ENCODE data around the gene FNDC8.

The FNDC8 gene

GRCh38 chr17:35101725-35102124 is 19.7 kb upstream of the FNDC8 start:
- no peak for TF ChIP-seq POLR2AphosphoS5 (IDR thresholded peaks at IDR 0.05; ENCODE audit: low read depth, low read length)
- TF ChIP-seq SIN3A (IDR thresholded peaks at IDR 0.05; ENCODE audit: borderline replicate concordance, insufficient read depth, low read length), result no peak
- no peak for TF ChIP-seq FOXP2 (optimal IDR thresholded peaks at IDR 0.05; ENCODE audit: borderline replicate concordance, extremely low read depth, extremely low read length, insufficient read depth)
- TF ChIP-seq REST (IDR thresholded peaks at IDR 0.05; ENCODE audit: insufficient read depth in 1 of 2, low read depth in 2 of 2, low read length in 2 of 2), result no peak
- TF ChIP-seq TAF1 (IDR thresholded peaks at IDR 0.05; ENCODE audit: borderline replicate concordance, insufficient read depth, low read length), result no peak

GRCh38 chr17:35103271-35103670 is 18.1 kb upstream of the FNDC8 start:
- TF ChIP-seq TAF1 (IDR thresholded peaks at IDR 0.05; ENCODE audit: borderline replicate concordance, insufficient read depth, low read length) (no peak), SIN3A (IDR thresholded peaks at IDR 0.05; ENCODE audit: borderline replicate concordance, insufficient read depth, low read length) (no peak), POLR2AphosphoS5 (IDR thresholded peaks at IDR 0.05; ENCODE audit: low read depth, low read length) (no peak), FOXP2 (optimal IDR thresholded peaks at IDR 0.05; ENCODE audit: borderline replicate concordance, extremely low read depth, extremely low read length, insufficient read depth) (no peak), REST (IDR thresholded peaks at IDR 0.05; ENCODE audit: insufficient read depth in 1 of 2, low read depth in 2 of 2, low read length in 2 of 2) (no peak)

DNA sequence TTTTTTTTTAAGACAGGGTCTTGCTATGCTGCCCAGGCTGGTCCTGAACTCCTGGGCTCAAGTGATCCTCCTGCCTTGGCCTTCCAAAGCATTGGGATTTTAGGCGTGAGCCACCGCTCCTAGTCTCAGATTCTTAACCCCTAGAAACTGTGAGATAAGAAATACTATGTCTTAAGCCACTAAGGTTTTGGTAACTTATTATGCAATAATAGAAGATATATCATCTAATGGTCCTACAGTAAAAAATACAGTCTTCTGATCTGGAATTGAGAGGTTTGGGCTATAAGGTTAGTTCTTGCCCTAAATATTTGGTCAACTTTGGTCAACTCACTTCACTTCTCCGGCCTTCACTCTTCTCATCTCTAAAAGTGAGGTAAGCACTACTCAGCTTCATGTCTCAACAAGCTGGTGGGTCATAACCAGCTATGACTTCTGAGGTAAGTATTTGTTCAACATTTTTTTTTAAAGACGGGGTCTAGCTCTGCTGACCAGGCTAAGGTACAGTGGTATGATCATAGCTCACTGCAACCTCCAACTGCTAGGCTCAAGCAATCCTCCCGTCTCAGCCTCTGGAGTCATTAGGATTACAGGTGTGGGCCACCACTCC is 16.5 kb upstream of the FNDC8 start:
- TF ChIP-seq SIN3A (IDR thresholded peaks at IDR 0.05; ENCODE audit: borderline replicate concordance, insufficient read depth, low read length) (no peak), REST (IDR thresholded peaks at IDR 0.05; ENCODE audit: insufficient read depth in 1 of 2, low read depth in 2 of 2, low read length in 2 of 2) (no peak), POLR2AphosphoS5 (IDR thresholded peaks at IDR 0.05; ENCODE audit: low read depth, low read length) (no peak), FOXP2 (optimal IDR thresholded peaks at IDR 0.05; ENCODE audit: borderline replicate concordance, extremely low read depth, extremely low read length, insufficient read depth) (no peak), TAF1 (IDR thresholded peaks at IDR 0.05; ENCODE audit: borderline replicate concordance, insufficient read depth, low read length) (no peak)

DNA sequence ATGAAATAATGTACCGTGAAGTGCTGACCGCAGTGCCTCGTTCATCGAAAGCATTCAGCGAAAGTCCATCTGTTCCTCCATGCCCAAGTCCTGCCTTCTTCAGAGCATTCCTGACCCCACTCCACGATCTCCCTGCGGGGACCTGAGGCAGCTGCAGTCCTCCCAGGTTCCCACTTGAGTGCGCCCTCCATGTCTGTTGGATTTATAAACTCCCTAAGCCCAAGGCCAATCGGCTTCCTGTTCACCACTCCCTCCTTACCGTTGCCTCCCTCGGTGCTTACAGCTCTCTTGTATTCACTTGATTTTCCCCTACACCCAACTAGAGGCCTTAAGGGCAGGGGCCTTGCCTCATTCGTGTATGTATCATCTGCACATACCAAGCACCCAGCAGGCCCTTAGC is 4.6 kb upstream of the FNDC8 start:
- TF ChIP-seq FOXP2 (optimal IDR thresholded peaks at IDR 0.05; ENCODE audit: borderline replicate concordance, extremely low read depth, extremely low read length, insufficient read depth) (no peak), TAF1 (IDR thresholded peaks at IDR 0.05; ENCODE audit: borderline replicate concordance, insufficient read depth, low read length) (no peak), POLR2AphosphoS5 (IDR thresholded peaks at IDR 0.05; ENCODE audit: low read depth, low read length) (no peak), SIN3A (IDR thresholded peaks at IDR 0.05; ENCODE audit: borderline replicate concordance, insufficient read depth, low read length) (no peak), REST (IDR thresholded peaks at IDR 0.05; ENCODE audit: insufficient read depth in 1 of 2, low read depth in 2 of 2, low read length in 2 of 2) (no peak)
